IMR-90 (cell line): ENCODE measurements around the gene FMOD. TPM values are rescaled to one million over a fixed set of nuclear protein-coding genes. Genes with fewer than 3 reads are reported as not detected.

Source experiments
- ATAC-seq: fragments of 200-7000 bp; cut with Tn5 transposase; 2 replicates; pipeline ENCODE4 v1.9.1; 2020; ENCODE audit warnings: low read depth, mild to moderate bottlenecking, moderate library complexity
- BruUV-seq: library from RNA; stranded (reverse); fragments of 400-500 nt; replicated peaks from 2 replicates; lab custom pipeline; 2021; lab: Mats Ljungman, UMichigan
- CTCF ChIA-PET: fragments of 300-600 bp; formaldehyde crosslinking; extraction: SDS; loops from one replicate; lab custom pipeline; 2021; ENCODE audit warnings: antibody characterized with exemption; lab: Yijun Ruan, JAX
- POLR2A ChIA-PET: fragments of 300-600 bp; sonication (Branson Sonifier 250); formaldehyde crosslinking; loops from one replicate; lab custom pipeline; 2022; ENCODE audit warnings: antibody characterized with exemption; ENCODE audit not compliant: unreplicated experiment; lab: Charles Lee
- DNase-seq: peaks from one replicate; pipeline ENCODE4 v3.0.0; 2013
- H2AFZ ChIP-seq: replicated peaks from 2 replicates; pipeline ENCODE3; 2013; ENCODE audit warnings: low read length, mild to moderate bottlenecking; ENCODE audit not compliant: poor library complexity
- H2AK5ac ChIP-seq: 2 replicates; pipeline ENCODE4 v1.6.1; 2013; ENCODE audit warnings: low read depth, low read length, inconsistent platforms
- H2AK9ac ChIP-seq: replicated peaks from 2 replicates; pipeline ENCODE3; 2013; ENCODE audit warnings: mild to moderate bottlenecking, low read depth, low read length, moderate library complexity; ENCODE audit not compliant: poor library complexity
- H2BK120ac ChIP-seq: 2 replicates; pipeline ENCODE4 v1.6.1; 2013; ENCODE audit warnings: low read depth, low read length, inconsistent platforms
- H2BK15ac ChIP-seq: 3 replicates; pipeline ENCODE4 v1.6.1; 2013; ENCODE audit warnings: low read depth, low read length, inconsistent platforms
- H2BK20ac ChIP-seq: 2 replicates; pipeline ENCODE4 v1.6.1; 2013; ENCODE audit warnings: low read depth, mild to moderate bottlenecking, inconsistent platforms, low read length, moderate library complexity
- H2BK5ac ChIP-seq: 2 replicates; pipeline ENCODE4 v1.6.1; 2013; ENCODE audit warnings: mild to moderate bottlenecking, low read depth, low read length, inconsistent platforms; ENCODE audit not compliant: poor library complexity, severe bottlenecking
- H3K14ac ChIP-seq: replicated peaks from 2 replicates; pipeline ENCODE4 v1.6.1; 2013; ENCODE audit warnings: low read depth, low read length, inconsistent platforms
- H3K18ac ChIP-seq: 2 replicates; pipeline ENCODE4 v1.6.1; 2013; ENCODE audit warnings: low read depth, low read length, control low read depth
- H3K23ac ChIP-seq: 2 replicates; pipeline ENCODE4 v1.6.1; 2013; ENCODE audit warnings: low read depth, low read length, inconsistent platforms
- H3K27ac ChIP-seq: 2 replicates; pipeline ENCODE4 v1.5.1; 2013; ENCODE audit warnings: mild to moderate bottlenecking, control low read depth, low read length; ENCODE audit not compliant: insufficient read depth
- H3K27me3 ChIP-seq: 2 replicates; pipeline ENCODE4 v1.6.1; 2013; ENCODE audit warnings: low read length; ENCODE audit not compliant: control insufficient read depth, insufficient read depth
- H3K36me3 ChIP-seq: 2 replicates; pipeline ENCODE4 v1.6.1; 2013; ENCODE audit warnings: low read length, mixed read lengths; ENCODE audit not compliant: control insufficient read depth, insufficient read depth
- H3K4ac ChIP-seq: 2 replicates; pipeline ENCODE4 v1.6.1; 2013; ENCODE audit warnings: low read depth, low read length, inconsistent platforms
- H3K4me1 ChIP-seq: 2 replicates; pipeline ENCODE4 v1.6.1; 2013; ENCODE audit warnings: low read length, mixed read lengths; ENCODE audit not compliant: control insufficient read depth, insufficient read depth
- H3K4me2 ChIP-seq: 2 replicates; pipeline ENCODE4 v1.6.1; 2013; ENCODE audit warnings: low read depth, mild to moderate bottlenecking, control low read depth, low read length, moderate library complexity
- H3K4me3 ChIP-seq: 2 replicates; pipeline ENCODE4 v1.5.1; 2013; ENCODE audit warnings: low read depth, mild to moderate bottlenecking, control low read depth, low read length, moderate library complexity; ENCODE audit not compliant: insufficient read depth
- H3K56ac ChIP-seq: 2 replicates; pipeline ENCODE4 v1.6.1; 2013; ENCODE audit warnings: low read length, inconsistent platforms; ENCODE audit not compliant: insufficient read depth; ENCODE audit errors: extremely low read depth
- H3K79me1 ChIP-seq, 2 experiments: 2 replicates each; pipeline ENCODE4 v1.6.1; 2013; ENCODE audit warnings: low read length in 2 of 2, inconsistent platforms in 1 of 2, low read depth in 1 of 2
- H3K9ac ChIP-seq: 2 replicates; pipeline ENCODE4 v1.6.1; 2013; ENCODE audit warnings: low read depth, low read length, control low read depth
- H3K9me1 ChIP-seq: 2 replicates; pipeline ENCODE4 v1.6.1; 2013; ENCODE audit warnings: low read length, inconsistent platforms; ENCODE audit not compliant: insufficient read depth
- H3K9me3 ChIP-seq: 2 replicates; pipeline ENCODE4 v1.6.1; 2013; ENCODE audit warnings: low read length; ENCODE audit not compliant: control insufficient read depth, insufficient read depth
- H4K20me1 ChIP-seq: 2 replicates; pipeline ENCODE4 v1.6.1; 2013; ENCODE audit warnings: low read length, inconsistent platforms; ENCODE audit not compliant: insufficient read depth
- H4K5ac ChIP-seq: 2 replicates; pipeline ENCODE4 v1.6.1; 2013; ENCODE audit warnings: mild to moderate bottlenecking, low read depth, low read length, control low read depth
- H4K8ac ChIP-seq, 2 experiments: 2 replicates each; pipeline ENCODE4 v1.6.1; 2013; ENCODE audit warnings: low read depth in 2 of 2, low read length in 2 of 2, control low read depth in 1 of 2, inconsistent platforms in 1 of 2
- H4K91ac ChIP-seq: 2 replicates; pipeline ENCODE4 v1.6.1; 2013; ENCODE audit warnings: low read depth, low read length, inconsistent platforms; ENCODE audit not compliant: insufficient read depth
- BHLHE40 ChIP-seq: fragments of 150-350 bp; IDR thresholded peaks from 2 replicates; pipeline ENCODE4 v1.6.1; 2016; ENCODE audit warnings: mild to moderate bottlenecking, low read depth, low read length
- FOS ChIP-seq: fragments of 150-350 bp; IDR thresholded peaks from 2 replicates; pipeline ENCODE4 v1.6.1; 2016; ENCODE audit warnings: low read depth, low read length
- MAZ ChIP-seq: IDR thresholded peaks from 2 replicates; pipeline ENCODE4 v1.6.1; 2012; ENCODE audit warnings: low read depth, mild to moderate bottlenecking, low read length, improper control_type of control experiment, moderate library complexity, borderline replicate concordance
- MXI1 ChIP-seq: IDR thresholded peaks from 2 replicates; pipeline ENCODE4 v1.6.1; 2012; ENCODE audit warnings: low read depth, mild to moderate bottlenecking, low read length, moderate library complexity, borderline replicate concordance
- NFE2L2 ChIP-seq: fragments of 150-350 bp; IDR thresholded peaks from 2 replicates; pipeline ENCODE4 v1.6.1; 2016; ENCODE audit warnings: low read depth, mild to moderate bottlenecking, low read length
- RAD21 ChIP-seq: IDR thresholded peaks from 2 replicates; pipeline ENCODE4 v1.6.1; 2012; ENCODE audit warnings: low read length, improper control_type of control experiment
- WGBS, 2 experiments: methylation state at CpG; one replicate each; pipeline versions ENCODE4 v1.1.5 to v1.1.7; 2013; ENCODE audit warnings: missing lambda C conversion rate in 2 of 2; ENCODE audit not compliant: insufficient read length in 1 of 2; ENCODE audit errors: extremely low coverage in 2 of 2; 5-methylcytosine and 5-hydroxymethylcytosine counted together
- dilution Hi-C: fragments of 300-500 bp; cut with HindIII; formaldehyde crosslinking; loops from one replicate; pipeline ENCODE4 v1.14.3; 2018; ENCODE audit warnings: low sequenced_read_pairs; ENCODE audit not compliant: unreplicated experiment
- in situ Hi-C: fragments of 300-500 bp; cut with MboI; formaldehyde crosslinking; loops from 3 replicates; pipeline ENCODE4 v1.14.3; 2019; ENCODE audit warnings: low sequenced_read_pairs, inconsistent platforms, mixed read lengths
- intact Hi-C: fragments of 100-400 bp; cut with micrococcal nuclease; formaldehyde crosslinking; loops from 2 replicates; pipeline ENCODE4 v1.10.0; 2022
- polyA plus RNA-seq, 3 experiments: library from polyadenylated mRNA; depleted of rRNA; stranded (reverse); fragments of >200 nt; gene quantifications; 2 replicates each; pipeline ENCODE4 v1.2.3, GENCODE V29; 2012; ENCODE audit warnings: low replicate concordance in 1 of 3
- total RNA-seq: library from RNA; depleted of rRNA; stranded (reverse); fragments of >200 nt; gene quantifications from 2 replicates; pipeline ENCODE4 v1.2.3, GENCODE V29; 2012

Gene FMOD
- total and polyA plus RNA-seq, 2 of the 4 experiments (the other 2 are of a cell fraction): 0.18 to 2.7 TPM

DNA sequence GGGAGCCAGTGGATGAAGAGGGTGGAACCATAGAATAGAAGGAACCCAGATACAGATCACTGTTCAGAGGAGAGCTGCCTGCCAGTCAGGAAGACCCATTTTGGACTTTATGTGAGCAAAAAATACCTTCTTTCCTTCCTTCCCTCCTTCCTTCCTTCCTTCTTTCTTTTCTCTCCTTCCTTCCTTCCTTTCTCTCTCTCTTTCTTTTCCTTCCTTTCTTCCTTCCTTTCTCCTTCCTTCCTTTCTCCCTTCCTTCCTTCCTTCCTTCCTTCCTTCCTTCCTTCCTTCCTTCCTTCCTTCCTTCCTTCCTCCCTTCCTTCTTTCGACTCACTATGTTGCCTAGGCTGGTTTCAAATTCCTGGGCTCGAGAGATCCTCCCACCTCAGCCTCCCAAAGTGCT, 22.1 kb upstream of the FMOD start:
- Histone ChIP-seq H3K9me1 (no peaks in the 10 kb centered on the region), H3K4ac (no peak overlapping the region), H2AFZ (no peak overlapping the region), H3K4me3 (no peak overlapping the region), H2BK15ac (no peak overlapping the region), H3K4me2 (no peak overlapping the region), H4K8ac (no peak overlapping the region), H3K36me3 (no peaks in the 10 kb centered on the region), H3K4me1 (peaks cover 8% of the 10 kb centered on the region; the same call in 1 of the 2 replicates), H2BK20ac (no peak overlapping the region), H3K14ac (no peak overlapping the region), H3K27ac (no peak overlapping the region), H4K20me1 (no peaks in the 10 kb centered on the region), H3K18ac (no peak overlapping the region), H3K27me3 (peaks cover 10% of the 10 kb centered on the region), H2AK9ac (no peak overlapping the region), H2AK5ac (no peak overlapping the region), H4K5ac (no peak overlapping the region), H2BK5ac (no peak overlapping the region), H2BK120ac (no peak overlapping the region), H4K91ac (no peak overlapping the region), H3K9me3 (no peaks in the 10 kb centered on the region), H3K9ac (no peak overlapping the region), H3K79me1 (no peaks in the 10 kb centered on the region), H3K23ac (no peak overlapping the region), H3K56ac (no peak overlapping the region)
- in situ Hi-C loops: no loop called here
- DNase-seq (no peak), ATAC-seq (no peak)
- BruUV-seq: no TSS peak
- no CpG with 5 or more reads among the region's 2 CpGs for WGBS, 2 experiments
- TF ChIP-seq FOS (no peak), MXI1 (no peak), BHLHE40 (no peak), NFE2L2 (no peak), RAD21 (no peak), MAZ (no peak)
- CTCF ChIA-PET: no interaction called here
- dilution Hi-C loops: no loop called here
- POLR2A ChIA-PET: no interaction called here
- intact Hi-C loops: no loop called here
